Omental fat pad (tissue), 4 donors: ENCODE measurements around the gene CADM1. TPM values are rescaled to one million over a fixed set of nuclear protein-coding genes. Genes with fewer than 3 reads are reported as not detected.

Experiments
- ATAC-seq: fragments of 150-250 bp; one replicate; pipeline ENCODE4 v1.9.1; 2016; ENCODE audit warnings: mild to moderate bottlenecking, moderate library complexity; ENCODE audit not compliant: low FRiP score
- DNase-seq: peaks from one replicate; pipeline ENCODE4 v3.0.0-alpha.2; 2019; ENCODE audit warnings: low spot score
- CTCF ChIP-seq, 3 donors: fragments of 450-650 bp; IDR thresholded peaks; one replicate each; pipeline ENCODE4 v1.5.1; 2016 to 2017; ENCODE audit warnings: antibody characterized with exemption in 3 of 3, mild to moderate bottlenecking in 3 of 3, moderate library complexity in 2 of 3
- small RNA-seq: library from RNA; depleted of rRNA; stranded (forward); fragments of <200 nt; gene quantifications from one replicate; pipeline ENCODE3, GENCODE V24; 2016
- total RNA-seq, 4 donors: library from RNA; depleted of rRNA; stranded (reverse); fragments of >200 nt; gene quantifications; one replicate each; pipeline ENCODE4 v1.1.0, GENCODE V29; 2016

Gene CADM1
- total RNA-seq, 4 donors from 2014 or later: 5.8 to 27.9 (median 14.9) TPM

DNA sequence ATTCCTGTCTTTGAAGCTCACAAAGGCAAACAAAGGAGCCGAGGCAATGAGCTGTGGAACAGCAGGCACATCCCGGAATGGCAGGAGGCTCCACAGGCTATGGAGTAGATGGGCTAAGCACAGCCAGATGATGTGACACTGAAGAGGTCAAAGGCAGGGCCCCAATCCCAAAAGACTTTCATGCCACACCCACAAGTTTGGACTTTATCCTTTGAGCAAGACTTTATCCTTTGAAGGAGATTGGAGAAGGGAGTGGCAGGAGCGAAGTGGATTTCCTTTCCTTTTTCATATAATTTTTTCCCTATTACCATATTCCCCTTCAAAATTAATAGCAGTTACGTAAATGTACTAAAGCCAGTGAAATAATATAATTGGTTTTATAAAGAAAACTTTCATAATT, 379.4 kb downstream of the CADM1 start:
- ATAC-seq (no peak), DNase-seq (no peak)
- TF ChIP-seq CTCF (IDR thresholded peaks at IDR 0.05): no peak

- DNase-seq: no peak
- no peak for TF ChIP-seq CTCF (IDR thresholded peaks at IDR 0.05)
- no peak for ATAC-seq
Measured at GRCh38 chr11:115123641-115124040, 380.6 kb downstream of the CADM1 start.

DNA sequence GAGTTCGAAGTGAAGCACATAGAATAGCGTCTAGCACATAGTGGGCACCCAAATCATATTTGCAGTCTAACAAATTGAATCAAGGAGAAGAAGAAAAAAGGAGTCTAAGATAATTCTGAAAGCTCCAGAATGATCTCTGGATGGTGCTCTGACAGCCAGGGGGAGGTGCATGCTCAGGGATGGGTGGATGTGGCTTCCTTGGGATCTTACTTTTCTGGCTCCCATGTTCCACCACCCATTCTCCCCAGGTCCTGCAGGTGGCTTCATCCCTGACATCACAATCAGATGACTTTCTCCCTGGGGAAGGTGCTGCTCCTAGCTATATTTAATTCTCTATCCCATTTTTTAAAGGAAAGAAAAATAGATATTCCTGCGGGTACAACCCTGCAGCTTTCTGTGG, 381.9 kb downstream of the CADM1 start:
- ATAC-seq (no peak), DNase-seq (no peak)
- TF ChIP-seq CTCF (IDR thresholded peaks at IDR 0.05): no peak

Small RNA genes lying within 50 kb of the gene (small RNA-seq; reads per million reads assigned to genes)
- not detected for gene RF01293
